HepG2 (cell line): ENCODE results near the gene NPBWR2. TPM values are rescaled to one million over a fixed set of nuclear protein-coding genes. Genes with fewer than 3 reads are reported as not detected.

ENCODE experiments used
- BHLHE40 ChIP-seq: IDR thresholded peaks from 2 replicates; pipeline ENCODE4 v1.6.1; 2011; ENCODE audit warnings: low read length, improper control_type of control experiment
- CERS6 ChIP-seq: sonication (generic); formaldehyde crosslinking; IDR thresholded peaks from 2 replicates; pipeline ENCODE4 v1.5.0; 2020; ENCODE audit warnings: missing genetic modification reagents
- DR1 ChIP-seq: sonication (generic); formaldehyde crosslinking; IDR thresholded peaks from 2 replicates; pipeline ENCODE4 v1.8.0; 2021; ENCODE audit warnings: mild to moderate bottlenecking, missing genetic modification reagents, inconsistent platforms
- GZF1 ChIP-seq: sonication (generic); formaldehyde crosslinking; IDR thresholded peaks from 2 replicates; pipeline ENCODE4 v1.5.1; 2020; ENCODE audit warnings: mild to moderate bottlenecking, missing genetic modification reagents
- KDM2A ChIP-seq: sonication (generic); formaldehyde crosslinking; IDR thresholded peaks from 2 replicates; pipeline ENCODE4 v1.4.0; 2020; ENCODE audit warnings: low read depth, missing genetic modification reagents, borderline replicate concordance
- MTA3 ChIP-seq: sonication (generic); formaldehyde crosslinking; IDR thresholded peaks from 2 replicates; pipeline ENCODE4 v1.4.0; 2020; ENCODE audit warnings: missing genetic modification reagents
- MXD1 ChIP-seq: sonication (generic); formaldehyde crosslinking; IDR thresholded peaks from 2 replicates; pipeline ENCODE4 v1.4.0; 2020; ENCODE audit warnings: mild to moderate bottlenecking, missing genetic modification reagents
- SKI ChIP-seq: fragments of 450-650 bp; IDR thresholded peaks from one replicate; pipeline ENCODE4 v1.6.1; 2018; ENCODE audit warnings: mild to moderate bottlenecking; ENCODE audit not compliant: partially characterized antibody
- SMYD3 ChIP-seq: sonication (generic); formaldehyde crosslinking; IDR thresholded peaks from 2 replicates; pipeline ENCODE4 v1.8.1; 2023; ENCODE audit warnings: mild to moderate bottlenecking, missing genetic modification reagents
- SNAPC5 ChIP-seq: sonication (generic); formaldehyde crosslinking; IDR thresholded peaks from 2 replicates; pipeline ENCODE4 v1.8.1; 2023; ENCODE audit warnings: mild to moderate bottlenecking, missing genetic modification reagents, borderline replicate concordance
- THYN1 ChIP-seq: sonication (generic); formaldehyde crosslinking; IDR thresholded peaks from 2 replicates; pipeline ENCODE4 v1.8.1; 2023; ENCODE audit warnings: low read depth, mild to moderate bottlenecking, moderate library complexity, missing genetic modification reagents, borderline replicate concordance
- TIGD3 ChIP-seq: sonication (generic); formaldehyde crosslinking; IDR thresholded peaks from 2 replicates; pipeline ENCODE4 v1.5.1; 2020; ENCODE audit warnings: mild to moderate bottlenecking, missing genetic modification reagents, borderline replicate concordance
- ZBTB2 ChIP-seq: sonication (generic); formaldehyde crosslinking; IDR thresholded peaks from 2 replicates; pipeline ENCODE4 v1.8.0; 2022; ENCODE audit warnings: low read depth, missing genetic modification reagents
- ZKSCAN5 ChIP-seq: sonication (generic); formaldehyde crosslinking; IDR thresholded peaks from 2 replicates; pipeline ENCODE4 v1.5.1; 2020; ENCODE audit warnings: mild to moderate bottlenecking, missing genetic modification reagents
- ZKSCAN8 ChIP-seq: IDR thresholded peaks from 2 replicates; pipeline ENCODE4 v1.6.1; 2016; ENCODE audit warnings: borderline replicate concordance, missing genetic modification reagents, missing compliant biosample characterization
- ZNF431 ChIP-seq: sonication (generic); formaldehyde crosslinking; IDR thresholded peaks from 2 replicates; pipeline ENCODE4 v1.9.0; 2022; ENCODE audit warnings: missing genetic modification reagents, low read depth, mild to moderate bottlenecking, borderline replicate concordance
- ZNF552 ChIP-seq: sonication (generic); formaldehyde crosslinking; IDR thresholded peaks from 2 replicates; pipeline ENCODE4 v1.9.0; 2022; ENCODE audit warnings: missing genetic modification reagents, mild to moderate bottlenecking, borderline replicate concordance
- ZNF570 ChIP-seq: sonication (generic); formaldehyde crosslinking; IDR thresholded peaks from 2 replicates; pipeline ENCODE4 v1.4.0; 2020; ENCODE audit warnings: mild to moderate bottlenecking, missing genetic modification reagents, borderline replicate concordance
- ZNF710 ChIP-seq: sonication (generic); formaldehyde crosslinking; IDR thresholded peaks from 2 replicates; pipeline ENCODE4 v1.5.0; 2020; ENCODE audit warnings: mild to moderate bottlenecking, missing genetic modification reagents, borderline replicate concordance
- polyA plus RNA-seq, 8 experiments: library from polyadenylated mRNA; depleted of rRNA in 3 of 8; stranded (reverse) in 7 of 8; unstranded in 1 of 8; fragments of >200 nt; fragmentation: Illumina TruSeq in 4 of 8; extraction: Trizol in 4 of 8; gene quantifications; 2 replicates each; pipeline versions ENCODE4 v1.2.1 to v1.2.3, GENCODE V29; 2011 to 2016; ENCODE audit warnings: low read depth in 4 of 8, missing spikeins in 1 of 8, mixed read lengths in 1 of 8; ENCODE audit not compliant: insufficient read depth in 1 of 8
- total RNA-seq, 5 experiments: library from RNA; depleted of rRNA; stranded (reverse); fragments of >200 nt; fragmentation: Illumina TruSeq; extraction: Trizol; gene quantifications; 2 replicates each; pipeline ENCODE4 v1.2.3, GENCODE V29; 2016; ENCODE audit warnings: low read depth in 1 of 5

NPBWR2 gene
- total and polyA plus RNA-seq, 2 of the 13 experiments (the other 11 are each of a cell fraction or from before 2014, with no cell fraction given), result not detected

GRCh38 chr20:64062596-64063388 is 44.6 kb downstream of the NPBWR2 start, which contains the start of gene TCEA2 (continued):
- TF ChIP-seq MXD1 (CRISPR knock-in tag) (peak; percentile 92), SKI (no peak), ZNF710 (no peak), TIGD3 (no peak), KDM2A (CRISPR knock-in tag) (peak; percentile 98), CERS6 (CRISPR knock-in tag) (no peak), BHLHE40 (0 out of 2 replicates have a peak, but pooled peaks have one; percentile 48), ZNF552 (CRISPR knock-in tag) (peak; percentile 98), GZF1 (CRISPR knock-in tag) (no peak; the same call in 1 of the 2 replicates), ZNF570 (CRISPR knock-in tag) (no peak; the same call in 1 of the 2 replicates), SNAPC5 (CRISPR knock-in tag) (no peak), DR1 (CRISPR knock-in tag) (peak; percentile 92), MTA3 (CRISPR knock-in tag) (peak; percentile 16; the same call in 1 of the 2 replicates), SMYD3 (CRISPR knock-in tag) (no peak), ZKSCAN8 (CRISPR knock-in tag) (peak; percentile 69), ZBTB2 (CRISPR knock-in tag) (peak; percentile 95), ZKSCAN5 (peak; percentile 19; the same call in 1 of the 2 replicates), THYN1 (CRISPR knock-in tag) (no peak), ZNF431 (CRISPR knock-in tag) (peak; percentile 90)
